ENCODE measurements around the gene TOP1. TPM values are rescaled to one million over a fixed set of nuclear protein-coding genes. Genes with fewer than 3 reads are reported as not detected.

The TOP1 gene
- total RNA-seq, 1 experiment from 2014 or later = 144 TPM

- H3K9me3 ChIP-seq = peaks cover 10% of the 10 kb centered on the region
- TF ChIP-seq, protein P1, sequence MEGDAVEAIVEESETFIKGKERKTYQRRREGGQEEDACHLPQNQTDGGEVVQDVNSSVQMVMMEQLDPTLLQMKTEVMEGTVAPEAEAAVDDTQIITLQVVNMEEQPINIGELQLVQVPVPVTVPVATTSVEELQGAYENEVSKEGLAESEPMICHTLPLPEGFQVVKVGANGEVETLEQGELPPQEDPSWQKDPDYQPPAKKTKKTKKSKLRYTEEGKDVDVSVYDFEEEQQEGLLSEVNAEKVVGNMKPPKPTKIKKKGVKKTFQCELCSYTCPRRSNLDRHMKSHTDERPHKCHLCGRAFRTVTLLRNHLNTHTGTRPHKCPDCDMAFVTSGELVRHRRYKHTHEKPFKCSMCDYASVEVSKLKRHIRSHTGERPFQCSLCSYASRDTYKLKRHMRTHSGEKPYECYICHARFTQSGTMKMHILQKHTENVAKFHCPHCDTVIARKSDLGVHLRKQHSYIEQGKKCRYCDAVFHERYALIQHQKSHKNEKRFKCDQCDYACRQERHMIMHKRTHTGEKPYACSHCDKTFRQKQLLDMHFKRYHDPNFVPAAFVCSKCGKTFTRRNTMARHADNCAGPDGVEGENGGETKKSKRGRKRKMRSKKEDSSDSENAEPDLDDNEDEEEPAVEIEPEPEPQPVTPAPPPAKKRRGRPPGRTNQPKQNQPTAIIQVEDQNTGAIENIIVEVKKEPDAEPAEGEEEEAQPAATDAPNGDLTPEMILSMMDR (IDR thresholded peaks at IDR 0.05; ENCODE audit: insufficient read depth in 1 of 2, low read depth in 1 of 2, low read length in 1 of 2, severe bottlenecking in 1 of 2, unreplicated experiment in 1 of 2) = no peak
- no peak overlapping the region for H3K4me3 Mint-ChIP-seq (ENCODE audit: unreplicated experiment)
- intact Hi-C loops (cut with micrococcal nuclease; ENCODE audit: unreplicated experiment) = loop anchor here (2.0 kb wide), 1 partner anchor 17 kb away; the partner anchor contains the start of gene TOP1
- peaks cover 17% of the 10 kb centered on the region for H3K36me3 Mint-ChIP-seq (ENCODE audit: insufficient read depth, unreplicated experiment)
- H3K36me3 ChIP-seq (ENCODE audit: control insufficient read depth, insufficient read depth, low read length) = no peaks in the 10 kb centered on the region
- no peaks in the 10 kb centered on the region for H3K27me3 ChIP-seq (replicated peaks; ENCODE audit: control insufficient read depth, insufficient read depth, low read length)
- ChIA-PET CTCF (interaction anchor here (0.5 to 2.2 kb wide), 3 partner anchors 12 to 84 kb away, joined by 3 to 12 read pairs (median 3); no protein-coding TSS in a partner anchor), POLR2A (no interaction called here)
- H3K4me3 ChIP-seq (ENCODE audit: low read depth, low read length) = no peak overlapping the region
- peak overlapping the region; percentile 16 for H3K27ac Mint-ChIP-seq (ENCODE audit: unreplicated experiment)
- H3K9me3 Mint-ChIP-seq (ENCODE audit: unreplicated experiment) = peaks cover 13% of the 10 kb centered on the region
- H3K4me1 ChIP-seq = peaks cover 56% of the 10 kb centered on the region
- peaks cover 57% of the 10 kb centered on the region for H3K4me1 Mint-ChIP-seq (ENCODE audit: low read depth, unreplicated experiment)
- no TSS peak for BruUV-seq (replicated peaks)
- no peak for DNase-seq
- H3K27me3 Mint-ChIP-seq (ENCODE audit: insufficient read depth, unreplicated experiment) = no peaks in the 10 kb centered on the region
These were observed 17.0 kb upstream of the TOP1 start for GRCh38 chr20:41011551-41012067.

GRCh38 chr20:41014561-41015088, 14.0 kb upstream of the TOP1 start:
- POLR2A ChIA-PET = no interaction called here
- BruUV-seq (replicated peaks) = no TSS peak

DNA sequence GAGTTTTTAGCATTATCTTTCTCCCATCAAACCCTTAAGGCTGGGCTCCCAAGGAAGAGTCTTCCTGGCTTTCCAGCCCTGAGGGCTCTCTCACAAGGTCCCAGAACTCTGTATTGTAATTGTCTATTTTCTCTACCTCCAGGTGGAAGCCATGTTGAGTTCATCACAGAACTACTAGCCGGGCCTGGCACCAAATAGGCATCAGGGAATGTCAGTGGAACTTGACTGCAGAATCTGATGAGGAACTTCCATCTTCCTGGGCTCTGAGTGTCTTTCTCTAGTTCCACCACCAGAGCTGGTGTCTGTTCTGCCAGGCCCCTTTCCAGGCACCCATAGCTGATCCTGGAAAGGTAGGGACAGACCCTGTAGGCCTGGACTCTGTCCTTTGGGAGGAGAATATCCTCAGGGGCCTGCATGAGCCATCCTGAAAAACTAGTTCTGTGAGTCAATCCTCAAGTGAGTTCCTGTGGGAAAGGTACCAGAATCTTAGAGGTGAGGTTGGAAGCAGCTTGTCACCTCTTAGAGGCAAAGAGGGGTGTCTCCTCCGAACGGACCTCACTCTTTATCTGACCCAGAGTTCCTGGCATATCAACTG, 11.1 kb upstream of the TOP1 start:
- Mint-ChIP-seq H3K4me1 (ENCODE audit: low read depth, unreplicated experiment) (peaks cover 53% of the 10 kb centered on the region), H3K36me3 (ENCODE audit: insufficient read depth, unreplicated experiment) (no peaks in the 10 kb centered on the region), H3K9me3 (ENCODE audit: unreplicated experiment) (no peaks in the 10 kb centered on the region), H3K27me3 (ENCODE audit: insufficient read depth, unreplicated experiment) (no peaks in the 10 kb centered on the region), H3K27ac (ENCODE audit: unreplicated experiment) (peak overlapping the region; percentile 46), H3K4me3 (ENCODE audit: unreplicated experiment) (peak overlapping the region; percentile 49)
- ChIA-PET POLR2A (interaction anchor here (0.7 to 1.9 kb wide), 5 partner anchors 11 to 27 kb away, joined by 3 to 10 read pairs (median 5); partner anchors contain the start of gene TOP1), CTCF (interaction anchor here (0.5 to 3.5 kb wide), 8 partner anchors 10 to 155 kb away, joined by 3 to 51 read pairs (median 4); no protein-coding TSS in a partner anchor)
- H3K27me3 ChIP-seq (replicated peaks; ENCODE audit: control insufficient read depth, insufficient read depth, low read length) = no peaks in the 10 kb centered on the region
- no peak overlapping the region for H3K4me3 ChIP-seq (ENCODE audit: low read depth, low read length)
- TF ChIP-seq, protein P1 (IDR thresholded peaks at IDR 0.05; ENCODE audit: insufficient read depth in 1 of 2, low read depth in 1 of 2, low read length in 1 of 2, severe bottlenecking in 1 of 2, unreplicated experiment in 1 of 2) = peak; percentile 40 to 45
- intact Hi-C loops (cut with micrococcal nuclease; ENCODE audit: unreplicated experiment) = loop anchor here (1.0 kb wide), 5 partner anchors 7 to 61 kb away; partner anchors contain the start of gene TOP1
- no peaks in the 10 kb centered on the region for H3K36me3 ChIP-seq (ENCODE audit: control insufficient read depth, insufficient read depth, low read length)
- no TSS peak for BruUV-seq (replicated peaks)
- H3K4me1 ChIP-seq = peaks cover 31% of the 10 kb centered on the region
- no peaks in the 10 kb centered on the region for H3K9me3 ChIP-seq
- DNase-seq = peak; percentile 91 to 93

More at GRCh38 chr20:41014561-41015088, 14.0 kb upstream of the TOP1 start:
- Mint-ChIP-seq H3K27me3 (ENCODE audit: insufficient read depth, unreplicated experiment) (no peaks in the 10 kb centered on the region), H3K36me3 (ENCODE audit: insufficient read depth, unreplicated experiment) (peaks cover 6% of the 10 kb centered on the region), H3K27ac (ENCODE audit: unreplicated experiment) (no peak overlapping the region), H3K4me1 (ENCODE audit: low read depth, unreplicated experiment) (peaks cover 69% of the 10 kb centered on the region), H3K9me3 (ENCODE audit: unreplicated experiment) (no peaks in the 10 kb centered on the region), H3K4me3 (ENCODE audit: unreplicated experiment) (no peak overlapping the region)
- H3K27me3 ChIP-seq (replicated peaks; ENCODE audit: control insufficient read depth, insufficient read depth, low read length) = no peaks in the 10 kb centered on the region
- CTCF ChIA-PET = no interaction called here
- TF ChIP-seq, protein P1 (IDR thresholded peaks at IDR 0.05; ENCODE audit: insufficient read depth in 1 of 2, low read depth in 1 of 2, low read length in 1 of 2, severe bottlenecking in 1 of 2, unreplicated experiment in 1 of 2) = no peak
- no peak overlapping the region for H3K4me3 ChIP-seq (ENCODE audit: low read depth, low read length)
- intact Hi-C loops (cut with micrococcal nuclease; ENCODE audit: unreplicated experiment) = no loop called here
- H3K4me1 ChIP-seq = peaks cover 60% of the 10 kb centered on the region
- H3K36me3 ChIP-seq (ENCODE audit: control insufficient read depth, insufficient read depth, low read length) = no peaks in the 10 kb centered on the region
- H3K9me3 ChIP-seq = no peaks in the 10 kb centered on the region
- DNase-seq = no peak
